Erythroblast (primary cell): ENCODE data around the gene OGT.

Experiments used
- GATA1 ChIP-seq: IDR thresholded peaks from 2 replicates; pipeline ENCODE4 v1.6.1; 2011; ENCODE audit warnings: low read depth, mild to moderate bottlenecking, control low read depth, low read length, moderate library complexity
- POLR2A ChIP-seq: IDR thresholded peaks from 2 replicates; pipeline ENCODE4 v1.6.1; 2011; ENCODE audit warnings: mild to moderate bottlenecking, low read length

- TF ChIP-seq POLR2A: no peak
- TF ChIP-seq GATA1: no peak
Measured at GRCh38 chrX:71547339-71547738, 14.4 kb downstream of the OGT start.
